OCI-LY1 (cell line): ENCODE data around the gene FGFR2.

Source experiments
- CTCF ChIP-seq: fragments of 200-600 bp; sonication (generic), shearing (Covaris generic); IDR thresholded peaks from 2 replicates; pipeline ENCODE4 v1.5.1; 2017; ENCODE audit warnings: mild to moderate bottlenecking, antibody characterized with exemption, low read length, moderate library complexity, mixed read lengths
- EZH2 ChIP-seq: fragments of 200-600 bp; sonication (generic), shearing (Covaris generic); IDR thresholded peaks from 2 replicates; pipeline ENCODE4 v1.8.0; 2017; ENCODE audit warnings: borderline replicate concordance, mixed run types, mild to moderate bottlenecking, antibody characterized with exemption, low read length, moderate library complexity, mixed read lengths

GRCh38 chr10:121574519-121575166 lies 23.6 kb downstream of the FGFR2 start:
- TF ChIP-seq CTCF (no peak), EZH2 (no peak)
